ENCODE results near the gene GALNT8. TPM values are rescaled to one million over a fixed set of nuclear protein-coding genes. Genes with fewer than 3 reads are reported as not detected.

Gene GALNT8
- total RNA-seq, 1 experiment from 2014 or later: not detected

- intact Hi-C loops (cut with micrococcal nuclease): no loop called here
- Histone ChIP-seq H3K36me3 (ENCODE audit: low read depth, low read length) (no peaks in the 10 kb centered on the region), H2AFZ (ENCODE audit: low read length) (no peak overlapping the region), H3K4me3 (ENCODE audit: low read length) (no peak overlapping the region), H3F3A (ENCODE audit: low read length, unreplicated experiment) (no peaks in the 10 kb centered on the region), H3K9me2 (replicated peaks; ENCODE audit: low read length) (no peaks in the 10 kb centered on the region), H4K20me1 (ENCODE audit: low read length) (no peaks in the 10 kb centered on the region), H3K4me2 (ENCODE audit: low read length) (no peak overlapping the region), H3K9ac (ENCODE audit: low read length) (no peak overlapping the region), H3K79me2 (ENCODE audit: low read length) (no peaks in the 10 kb centered on the region), H3K27me3 (ENCODE audit: low read length) (peaks cover 16% of the 10 kb centered on the region), H3K4me1 (ENCODE audit: insufficient read depth, low read length) (no peaks in the 10 kb centered on the region), H3K27ac (ENCODE audit: low read length) (no peak overlapping the region), H3K9me3 (ENCODE audit: low read length) (no peaks in the 10 kb centered on the region)
- ChIA-PET POLR2A (ENCODE audit: unreplicated experiment) (no interaction called here), CTCF (no interaction called here)
- DNase-seq (no peak), ATAC-seq (no peak)
- BruUV-seq (replicated peaks): no TSS peak
- TF ChIP-seq EZH2phosphoT487 (IDR thresholded peaks at IDR 0.05; ENCODE audit: borderline replicate concordance, low read length) (no peak), EZH2 (IDR thresholded peaks at IDR 0.05; ENCODE audit: low read length, unreplicated experiment) (no peak), CTCF (conservative IDR thresholded peaks at IDR 0.05; ENCODE audit: low read depth, low read length) (no peak)
These were observed 82.6 kb downstream of the GALNT8 start for GRCh38 chr12:4802841-4803240.

GRCh38 chr12:4806439-4807115 lies 86.4 kb downstream of the GALNT8 start:
- H3F3A ChIP-seq (ENCODE audit: low read length, unreplicated experiment): no peaks in the 10 kb centered on the region
- no peak overlapping the region for H2AFZ ChIP-seq (ENCODE audit: low read length)
- CTCF ChIA-PET: no interaction called here
- intact Hi-C loops (cut with micrococcal nuclease): no loop called here
- ATAC-seq: no peak
- peaks cover 3% of the 10 kb centered on the region; the same call in 1 of the 2 replicates for H3K27me3 ChIP-seq (ENCODE audit: low read length)
- H3K27ac ChIP-seq (ENCODE audit: low read length): no peak overlapping the region
- no peaks in the 10 kb centered on the region for H4K20me1 ChIP-seq (ENCODE audit: low read length)
- no TSS peak for BruUV-seq (replicated peaks)
- no peaks in the 10 kb centered on the region for H3K4me1 ChIP-seq (ENCODE audit: insufficient read depth, low read length)
- H3K9ac ChIP-seq (ENCODE audit: low read length): no peak overlapping the region
- H3K9me2 ChIP-seq (replicated peaks; ENCODE audit: low read length): no peaks in the 10 kb centered on the region
- H3K36me3 ChIP-seq (ENCODE audit: low read depth, low read length): no peaks in the 10 kb centered on the region
- H3K4me3 ChIP-seq (ENCODE audit: low read length): no peak overlapping the region
- no peak overlapping the region for H3K4me2 ChIP-seq (ENCODE audit: low read length)
- POLR2A ChIA-PET (ENCODE audit: unreplicated experiment): no interaction called here
- no peaks in the 10 kb centered on the region for H3K9me3 ChIP-seq (ENCODE audit: low read length)
- TF ChIP-seq CTCF (conservative IDR thresholded peaks at IDR 0.05; ENCODE audit: low read depth, low read length): no peak
- no peak for TF ChIP-seq EZH2phosphoT487 (IDR thresholded peaks at IDR 0.05; ENCODE audit: borderline replicate concordance, low read length)
- no peak for TF ChIP-seq EZH2 (IDR thresholded peaks at IDR 0.05; ENCODE audit: low read length, unreplicated experiment)
- no peak for DNase-seq
- no peaks in the 10 kb centered on the region for H3K79me2 ChIP-seq (ENCODE audit: low read length)

GRCh38 chr12:4807116-4807783 lies 87.0 kb downstream of the GALNT8 start:
- H3K27ac ChIP-seq (ENCODE audit: low read length): no peak overlapping the region
- H3K36me3 ChIP-seq (ENCODE audit: low read depth, low read length): no peaks in the 10 kb centered on the region
- no peak for DNase-seq
- no peak overlapping the region for H3K4me2 ChIP-seq (ENCODE audit: low read length)
- no peaks in the 10 kb centered on the region for H4K20me1 ChIP-seq (ENCODE audit: low read length)
- CTCF ChIA-PET: no interaction called here
- 0 out of 2 replicates have a peak, but pooled peaks cover 2% of the 10 kb centered on the region for H3K27me3 ChIP-seq (ENCODE audit: low read length)
- ATAC-seq: no peak
- H3K9me3 ChIP-seq (ENCODE audit: low read length): no peaks in the 10 kb centered on the region
- POLR2A ChIA-PET (ENCODE audit: unreplicated experiment): no interaction called here
- no peaks in the 10 kb centered on the region for H3K9me2 ChIP-seq (replicated peaks; ENCODE audit: low read length)
- no peaks in the 10 kb centered on the region for H3K4me1 ChIP-seq (ENCODE audit: insufficient read depth, low read length)
- H3K9ac ChIP-seq (ENCODE audit: low read length): no peak overlapping the region
- intact Hi-C loops (cut with micrococcal nuclease): no loop called here
- H3K4me3 ChIP-seq (ENCODE audit: low read length): no peak overlapping the region
- TF ChIP-seq EZH2 (IDR thresholded peaks at IDR 0.05; ENCODE audit: low read length, unreplicated experiment): no peak
- no peak for TF ChIP-seq CTCF (conservative IDR thresholded peaks at IDR 0.05; ENCODE audit: low read depth, low read length)
- TF ChIP-seq EZH2phosphoT487 (IDR thresholded peaks at IDR 0.05; ENCODE audit: borderline replicate concordance, low read length): no peak
- BruUV-seq (replicated peaks): no TSS peak
- no peaks in the 10 kb centered on the region for H3F3A ChIP-seq (ENCODE audit: low read length, unreplicated experiment)
- H2AFZ ChIP-seq (ENCODE audit: low read length): no peak overlapping the region
- H3K79me2 ChIP-seq (ENCODE audit: low read length): no peaks in the 10 kb centered on the region

All from PC-3 (cell line).